ENCODE data around the gene PPP1R14B.
A peak's percentile ranks its signal among the peaks of the same experiment; 100 is the strongest.

The PPP1R14B gene

DNA sequence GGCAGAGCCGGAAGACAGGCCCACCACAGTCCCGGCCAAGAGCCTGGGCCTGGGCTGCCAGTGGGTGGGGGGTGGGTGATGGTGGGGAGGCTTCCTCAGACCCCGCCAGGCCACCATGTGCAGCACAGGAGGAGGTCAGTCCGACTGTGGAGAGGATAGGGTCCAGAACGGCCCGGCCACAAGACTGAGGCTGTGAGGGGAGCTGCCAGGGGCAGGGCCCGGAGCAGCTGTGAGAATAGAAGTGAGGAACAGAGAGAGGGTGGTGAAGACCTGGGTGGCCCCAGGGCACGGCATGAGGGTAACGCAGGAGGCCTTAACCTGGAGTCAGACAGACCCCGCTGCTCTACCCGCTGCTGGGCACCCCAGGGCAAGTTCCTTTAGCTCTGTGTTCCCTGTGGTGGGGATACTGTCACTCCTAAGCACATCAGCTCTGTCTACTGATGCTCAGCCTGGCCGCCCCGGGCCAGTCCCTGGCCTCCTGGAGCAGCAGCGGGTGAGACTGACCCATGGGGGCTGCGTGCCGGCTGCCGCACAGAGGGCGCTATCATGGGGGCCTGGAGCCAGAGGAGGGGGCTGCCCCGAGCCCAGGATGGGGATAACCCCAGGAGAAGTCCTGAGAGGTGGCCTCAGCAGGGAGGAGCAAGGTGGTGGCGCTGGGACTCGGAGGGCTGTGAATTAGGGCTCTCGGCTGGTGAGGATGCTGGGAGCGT lies 38.5 kb downstream of the PPP1R14B start:
- DNase-seq: no peak

DNA sequence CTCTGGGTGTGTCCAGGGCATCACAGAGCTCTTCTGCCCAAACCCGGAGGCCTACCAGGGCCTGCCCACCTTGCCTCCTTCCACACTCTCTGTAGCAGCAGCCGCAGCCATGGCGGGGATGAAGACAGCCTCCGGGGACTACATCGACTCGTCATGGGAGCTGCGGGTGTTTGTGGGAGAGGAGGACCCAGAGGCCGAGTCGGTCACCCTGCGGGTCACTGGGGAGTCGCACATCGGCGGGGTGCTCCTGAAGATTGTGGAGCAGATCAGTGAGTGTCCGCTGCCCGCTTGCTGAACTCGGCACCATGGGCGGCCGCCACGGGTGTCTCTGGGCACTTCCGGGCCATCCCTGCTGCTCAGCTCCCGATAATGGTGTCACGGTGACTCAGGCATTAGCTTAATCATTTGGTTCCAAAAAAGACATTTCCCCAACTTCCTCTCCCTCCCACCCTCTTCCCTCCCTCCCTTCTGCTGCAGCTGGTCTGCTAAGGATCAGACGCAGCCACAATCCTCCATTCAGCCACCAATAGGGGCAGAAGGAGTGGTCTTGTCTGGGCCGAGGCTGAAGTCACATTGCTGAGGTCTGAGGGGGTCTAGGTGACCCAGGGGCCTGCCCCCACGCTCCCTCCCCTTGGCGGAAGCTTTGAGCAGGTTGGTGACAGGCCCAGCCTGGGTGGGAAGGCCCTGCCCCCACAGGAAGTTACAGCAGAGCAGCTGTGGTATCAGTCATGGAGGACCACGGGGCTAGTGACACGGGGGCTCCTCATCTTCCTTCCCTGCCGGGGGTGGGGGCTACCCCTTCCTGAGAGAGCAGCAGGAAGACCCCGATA lies 39.3 kb downstream of the PPP1R14B start:
- peak; percentile 82 for DNase-seq

GRCh38 chr11:64206457-64207255 lies 40.1 kb downstream of the PPP1R14B start, which contains the start of gene FERMT3:
Gene FERMT3 (plus strand): TSS chr11:64206721. CDS start chr11:64207365, 644 bp downstream.
- no peak for DNase-seq

GRCh38 chr11:64204464-64204989 lies 42.2 kb downstream of the PPP1R14B start:
- DNase-seq: peak; percentile 95

- no peak for DNase-seq
These were observed 42.7 kb downstream of the PPP1R14B start for GRCh38 chr11:64204080-64204440.

GRCh38 chr11:64203421-64204079 lies 43.2 kb downstream of the PPP1R14B start:
- no peak for DNase-seq

GRCh38 chr11:64202992-64203391 lies 43.8 kb downstream of the PPP1R14B start:
- no peak for DNase-seq

DNA sequence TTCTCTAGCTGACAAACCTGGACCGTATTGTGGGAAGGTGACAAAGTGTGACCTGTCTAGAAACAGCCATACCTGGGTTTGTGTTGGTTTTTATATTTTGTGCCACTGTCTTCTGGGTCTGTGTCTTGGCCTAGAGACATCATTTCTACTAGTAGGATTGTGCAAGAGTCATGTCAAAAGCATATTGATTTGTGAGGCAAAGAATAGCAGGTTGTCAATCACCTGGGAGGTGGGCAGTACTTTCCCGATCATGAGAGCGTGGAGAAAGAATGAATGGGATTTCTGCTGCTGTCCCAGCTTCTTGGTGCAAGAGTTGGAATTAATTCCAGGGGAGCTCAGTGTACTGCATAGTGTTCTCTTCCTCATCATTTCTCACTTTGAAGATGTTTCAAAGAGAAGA lies 45.2 kb downstream of the PPP1R14B start:
- DNase-seq: no peak

DNA sequence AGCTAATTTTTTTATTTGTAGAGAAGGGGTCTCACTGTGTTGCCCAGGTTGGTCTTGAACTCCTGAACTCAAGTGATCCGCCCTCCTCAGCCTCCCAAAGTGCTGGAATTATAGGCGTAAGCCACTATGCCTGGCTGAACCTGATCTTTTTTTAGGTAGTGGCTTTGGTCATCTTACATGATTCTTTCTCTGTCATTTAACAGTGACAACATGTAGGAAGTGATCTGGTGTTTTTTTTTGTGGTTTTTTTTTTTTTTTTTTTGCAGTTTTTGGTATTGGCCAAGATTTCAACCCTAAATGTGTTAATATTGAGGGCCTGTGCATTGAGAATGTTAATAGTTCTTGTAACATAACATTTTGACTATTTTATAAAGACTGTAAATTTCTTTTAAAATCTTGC lies 48.2 kb downstream of the PPP1R14B start:
- no peak for DNase-seq

- no peak for DNase-seq
These were observed 50.1 kb downstream of the PPP1R14B start for GRCh38 chr11:64196626-64197025.

All from fibroblast of skin of scalp (primary cell).